ENCODE data around the gene DDX19B.
A peak's percentile ranks its signal among the peaks of the same experiment; 100 is the strongest.
"Not testable (repeated sequence)": the region's sequence is repeated elsewhere in the genome, so short reads cannot be mapped to it uniquely, and the experiment has no call there.

DDX19B gene

DNA sequence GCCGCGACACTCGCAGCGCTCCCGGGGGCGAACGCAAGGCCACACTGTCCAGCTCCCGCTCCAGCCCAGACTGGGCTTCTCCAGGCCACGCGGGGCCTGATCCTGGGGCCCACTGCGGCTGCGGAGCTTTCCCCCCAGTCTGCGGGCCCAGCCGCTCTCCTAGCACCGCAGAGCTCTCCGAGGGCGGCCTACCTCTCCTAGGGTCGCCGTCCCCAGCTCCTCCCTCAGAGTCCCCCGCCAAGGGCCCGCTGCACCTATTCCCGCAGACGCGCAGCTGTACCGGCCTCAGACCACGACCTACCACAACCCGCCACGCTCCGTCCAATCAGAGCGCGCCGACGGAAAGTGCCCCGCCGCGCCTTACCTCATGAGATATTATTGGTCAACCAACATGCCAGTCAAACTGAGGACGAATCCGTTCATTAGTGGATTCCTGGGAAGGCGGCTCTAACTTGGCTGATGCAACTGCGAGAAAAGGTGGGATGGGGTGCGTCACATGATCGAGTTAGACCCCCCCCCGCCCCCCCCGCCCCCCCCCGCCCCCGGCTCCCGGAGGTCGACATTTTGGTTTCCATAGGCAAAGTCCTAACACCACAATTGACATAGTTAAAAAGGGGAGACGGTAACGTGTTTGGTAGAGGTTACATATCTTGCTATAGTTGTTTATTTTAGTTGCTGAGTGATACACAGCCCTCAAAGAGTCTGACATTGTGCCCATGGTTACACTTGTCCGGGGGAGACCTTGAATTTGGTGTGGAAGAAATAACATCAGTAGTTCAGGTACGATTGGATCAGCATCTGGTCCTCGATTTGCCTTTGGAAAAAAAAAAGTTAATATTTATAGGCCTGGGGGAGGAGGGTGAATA lies 9.5 kb upstream of the DDX19B start, which contains the start of gene AARS1:
Gene AARS1, minus strand, starts transcription at position 278 of the 866 bp plus-strand sequence. CDS start 6,743 bp downstream, outside the sequence.
- DNase-seq = peak; percentile 89

DNA sequence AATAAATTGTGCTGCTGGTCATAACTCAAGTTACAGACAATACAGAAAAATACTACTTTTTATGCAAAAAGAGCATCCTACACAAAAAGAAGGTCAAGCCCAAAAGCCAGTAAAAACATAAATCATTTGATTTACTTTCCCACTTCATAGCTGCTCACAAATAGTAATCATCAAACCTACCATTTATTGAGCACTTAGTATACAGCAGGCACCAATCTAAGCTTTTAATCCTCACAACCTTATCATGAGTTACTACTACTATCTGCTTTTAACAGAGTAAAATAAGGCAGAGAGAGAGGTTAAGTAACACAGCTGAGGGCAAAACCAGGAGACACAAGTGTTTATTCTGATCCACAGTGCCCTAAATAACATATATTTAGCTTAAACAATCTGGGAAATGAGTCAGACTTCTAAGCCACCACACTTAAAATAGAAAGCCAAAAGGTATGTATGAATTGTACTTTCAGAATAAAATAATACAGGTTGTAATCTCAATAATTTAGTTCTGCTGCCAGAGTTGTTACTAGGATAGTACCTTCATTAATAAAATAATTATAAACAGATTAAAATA lies 8.0 kb upstream of the DDX19B start:
- DNase-seq = no peak

DNA sequence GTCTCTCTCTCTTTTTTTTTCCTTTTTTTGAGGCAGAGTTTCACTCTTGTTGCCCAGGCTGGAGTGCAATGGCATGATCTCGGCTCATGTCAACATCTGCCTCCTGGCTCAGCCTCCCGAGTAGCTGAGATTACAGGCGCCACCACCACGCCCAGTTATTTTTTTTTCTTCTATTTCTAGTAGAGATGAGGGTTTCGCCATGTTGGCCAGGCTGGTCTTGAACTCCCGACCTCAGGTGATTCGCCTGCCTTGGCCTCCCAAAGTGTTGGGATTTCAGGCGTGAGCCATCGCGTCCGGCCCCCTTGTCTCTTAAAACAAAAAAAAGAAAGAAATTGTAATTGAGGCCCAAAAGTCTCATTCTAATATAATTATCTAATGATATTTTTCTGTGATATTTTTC lies 6.8 kb upstream of the DDX19B start:
- DNase-seq = not testable (repeated sequence)

DNA sequence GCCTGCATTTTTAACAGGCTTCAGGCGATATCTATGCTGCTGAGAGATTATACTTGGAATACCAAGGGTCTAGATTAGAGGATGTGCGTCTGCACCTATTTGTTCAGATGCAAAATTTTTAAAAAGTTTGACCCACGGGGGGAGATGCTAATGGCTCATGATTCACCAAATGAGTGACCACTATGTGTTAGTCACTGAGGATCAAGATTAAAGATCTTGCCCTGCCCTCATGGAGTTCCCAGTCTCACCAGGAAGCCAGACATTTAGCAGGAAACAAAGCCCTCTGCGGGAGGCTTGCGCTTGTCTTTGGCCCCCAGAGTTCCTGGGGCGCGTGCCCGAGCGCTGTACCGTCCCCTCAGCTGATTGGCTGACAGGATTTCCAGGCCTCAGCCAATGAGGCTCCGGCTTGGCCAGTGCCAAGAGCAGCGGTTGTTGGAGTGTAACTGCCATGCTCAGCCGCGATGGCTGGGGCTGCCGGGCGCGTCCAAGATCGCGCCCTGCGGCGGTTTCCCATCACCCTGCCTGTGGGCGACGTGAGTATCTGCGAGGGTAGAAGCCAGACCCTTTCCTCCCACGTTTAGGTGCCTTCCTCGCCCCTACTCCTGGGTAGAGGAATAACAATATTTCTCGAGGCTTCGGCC lies 4.5 kb upstream of the DDX19B start:
- DNase-seq = no peak

DNA sequence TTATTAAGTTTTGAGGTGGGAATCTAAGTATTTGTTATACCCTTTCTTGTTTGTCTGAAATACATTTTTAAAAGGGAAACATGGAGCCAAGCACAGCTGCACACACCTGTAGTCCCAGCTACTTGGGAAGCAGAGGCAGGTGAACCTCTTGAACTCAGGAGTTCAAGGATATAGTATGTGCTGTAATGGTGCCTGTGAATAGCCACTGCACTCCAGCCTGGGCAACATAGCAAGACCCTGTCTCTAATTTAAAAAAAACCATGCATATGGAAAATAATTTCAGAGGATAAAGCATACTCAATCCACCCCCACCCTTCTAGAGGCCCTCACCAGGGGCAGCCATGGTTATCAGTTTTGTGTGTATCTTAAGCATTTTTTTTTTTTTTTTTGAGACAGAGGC lies 3.4 kb upstream of the DDX19B start:
- DNase-seq = no peak

DNA sequence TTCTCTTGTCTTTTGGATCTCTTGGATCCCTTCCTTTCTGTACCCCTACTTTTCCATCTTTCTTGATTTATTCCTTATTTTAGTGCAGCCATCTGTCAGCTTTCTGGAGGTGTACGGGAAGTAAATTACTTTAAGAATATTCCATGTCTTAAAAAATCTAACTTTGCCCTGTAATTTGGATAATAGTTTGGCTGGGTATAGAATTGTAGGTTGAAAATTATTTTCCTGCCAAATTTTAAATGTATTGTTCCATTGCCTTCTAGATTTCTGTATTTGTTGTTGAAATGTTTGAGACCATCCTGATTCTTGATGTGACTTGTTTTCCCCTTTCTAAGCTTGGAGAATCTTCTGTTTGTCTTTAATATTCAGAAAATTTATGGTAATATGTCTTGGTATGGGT lies 2.1 kb downstream of the DDX19B start:
- no peak for DNase-seq

DNA sequence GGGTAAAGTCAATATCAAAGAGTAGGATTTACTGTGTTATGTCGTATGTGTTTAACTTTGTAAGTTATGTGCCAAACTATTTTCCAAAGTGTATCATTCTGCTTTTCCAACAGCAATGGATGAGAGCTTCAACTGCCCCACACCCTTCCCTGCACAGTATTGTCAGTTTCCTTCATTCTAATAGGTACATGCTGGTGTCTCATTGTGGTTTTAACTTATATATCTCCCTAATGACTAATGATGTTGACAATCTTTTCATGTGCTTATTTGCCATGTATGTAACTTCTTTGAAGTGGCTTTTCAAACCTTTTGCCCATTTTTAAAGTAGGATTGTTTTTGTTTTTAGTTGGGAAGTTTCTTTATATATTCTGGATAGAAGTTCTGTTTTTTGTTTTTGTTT lies 3.8 kb downstream of the DDX19B start:
- no peak for DNase-seq

DNA sequence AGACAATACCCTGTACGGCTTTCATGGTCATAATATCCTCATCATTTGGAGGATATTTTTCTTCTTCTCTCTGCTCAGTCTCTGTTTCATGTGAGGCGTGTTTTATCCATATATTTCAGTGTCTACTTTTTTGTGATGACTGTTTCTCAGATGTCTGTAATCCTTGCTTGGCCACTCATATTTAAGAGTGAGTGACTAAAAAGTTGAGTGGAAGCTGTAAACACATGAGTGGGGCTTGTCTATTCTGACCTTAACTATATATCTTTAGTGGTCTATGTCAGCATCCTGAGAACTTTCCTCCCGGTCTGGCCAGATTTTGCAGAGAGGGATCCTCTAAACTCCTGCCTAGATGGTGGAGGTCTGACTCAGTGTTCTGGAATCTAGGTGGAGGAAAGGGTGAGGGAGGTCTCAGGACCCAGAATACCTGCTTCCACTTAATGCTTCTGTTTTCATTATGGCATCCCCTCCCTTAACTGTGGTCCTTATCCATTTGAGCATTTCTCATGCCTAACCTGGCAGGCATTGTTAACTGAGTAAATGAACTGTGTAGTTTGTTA lies 6.0 kb downstream of the DDX19B start:
- DNase-seq = no peak

DNA sequence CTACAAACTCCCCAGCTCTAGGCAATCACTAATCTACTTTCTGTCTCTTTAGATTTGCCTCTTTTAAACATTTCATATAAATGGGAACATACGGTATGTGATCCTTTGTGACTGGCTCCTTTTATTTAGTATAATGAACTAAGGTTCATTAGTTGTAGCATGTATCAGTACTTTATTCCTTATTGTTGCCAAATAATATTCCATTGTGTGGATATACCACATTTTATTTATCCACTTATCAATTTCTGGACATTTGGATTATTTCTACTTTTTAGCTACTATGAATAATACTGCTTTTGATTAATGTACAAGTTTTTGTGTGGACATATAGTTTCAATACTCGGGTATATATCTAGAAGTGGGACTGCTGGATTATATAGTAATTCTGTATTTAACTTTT lies 7.9 kb downstream of the DDX19B start:
- DNase-seq = no peak

DNA sequence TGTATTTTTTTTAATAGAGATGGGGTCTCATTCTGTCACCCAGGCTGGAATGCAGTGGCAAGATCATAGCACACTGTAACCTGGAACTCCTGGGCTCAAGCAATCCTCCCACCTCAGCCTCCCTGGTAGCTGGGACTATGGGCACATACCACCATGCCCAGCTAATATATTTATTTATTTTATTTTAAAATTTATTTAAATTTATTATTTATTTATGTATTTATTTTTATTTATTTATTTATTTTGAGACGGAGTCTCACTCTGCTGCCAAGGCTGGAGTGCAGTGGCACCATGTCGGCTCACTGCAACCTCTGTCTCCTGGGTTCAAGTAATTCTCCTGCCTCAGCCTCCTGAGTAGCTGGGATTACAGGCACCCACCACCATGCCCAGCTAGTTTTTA lies 8.7 kb downstream of the DDX19B start:
- not testable (repeated sequence) for DNase-seq

DNA sequence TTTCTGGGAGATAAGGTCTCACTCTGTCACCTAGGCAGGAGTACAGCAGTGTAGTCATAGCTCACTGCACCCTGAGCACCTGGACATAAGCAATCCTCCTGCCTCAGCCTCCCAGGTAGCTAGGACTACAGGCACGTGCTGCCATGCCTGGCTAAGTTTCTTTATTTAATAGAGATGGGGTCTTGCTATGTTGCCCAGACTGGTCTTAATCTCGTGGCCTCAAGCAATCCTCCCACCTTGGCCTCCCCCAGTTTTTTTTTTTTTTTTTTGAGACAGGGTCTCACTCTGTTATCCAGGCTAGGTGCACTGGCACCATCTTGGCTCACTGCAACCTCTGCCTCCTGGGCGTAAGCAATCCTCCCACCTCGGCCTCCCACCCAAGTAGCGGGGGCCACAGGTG lies 21.1 kb downstream of the DDX19B start:
- no peak for DNase-seq

DNA sequence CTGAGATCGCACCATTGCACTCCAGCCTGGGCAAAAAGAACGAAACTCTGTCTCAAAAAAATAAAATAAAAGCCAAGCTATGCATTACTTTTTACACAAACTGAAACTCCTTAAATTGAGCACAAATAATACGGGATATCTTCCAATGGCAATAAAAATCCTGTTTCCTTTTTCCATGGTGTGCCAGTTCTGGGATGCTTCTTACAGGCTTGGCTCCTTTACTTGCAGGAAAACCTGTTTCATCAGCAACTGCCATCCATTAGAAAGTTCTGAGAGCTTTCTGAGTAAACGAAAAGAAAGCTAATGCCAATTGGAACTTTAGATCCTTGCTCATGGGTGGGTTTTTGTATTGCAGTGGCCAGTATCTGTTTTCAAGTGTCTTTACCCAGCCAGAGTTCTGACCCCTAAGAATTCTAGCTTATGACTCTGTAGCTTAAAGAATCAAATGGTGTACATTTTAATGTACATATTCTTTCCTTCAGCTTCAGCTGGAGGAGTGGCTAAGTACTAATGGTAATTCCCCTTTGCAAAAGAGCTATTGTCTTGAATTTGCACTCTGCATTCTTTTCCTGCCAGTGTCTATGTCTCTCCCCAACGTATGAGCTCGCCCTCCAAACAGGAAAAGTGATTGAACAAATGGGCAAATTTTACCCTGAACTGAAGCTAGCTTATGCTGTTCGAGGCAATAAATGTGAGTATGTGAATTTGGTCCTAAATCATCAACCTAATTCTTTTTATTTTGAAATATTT lies 26.2 kb downstream of the DDX19B start:
- no peak for DNase-seq

DNA sequence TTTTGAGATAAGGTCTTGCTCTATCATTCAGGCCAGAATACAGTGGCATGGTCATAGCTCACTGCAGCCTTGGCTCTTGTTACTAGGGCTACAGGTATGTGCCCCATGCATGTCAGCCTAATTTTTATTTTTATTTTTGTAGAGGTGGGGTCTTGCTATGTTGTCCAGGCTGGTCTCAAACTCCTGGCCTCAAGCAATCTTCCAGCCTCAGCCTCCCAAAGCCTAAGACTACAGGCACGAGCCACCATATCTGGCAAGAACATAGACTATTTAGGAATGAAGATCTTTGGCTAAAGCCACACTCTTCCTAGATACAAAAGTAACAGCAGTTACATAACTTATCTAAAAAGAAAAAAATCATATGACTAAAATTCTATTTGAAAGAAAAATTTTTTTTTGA lies 32.1 kb downstream of the DDX19B start:
- DNase-seq = no peak

DNA sequence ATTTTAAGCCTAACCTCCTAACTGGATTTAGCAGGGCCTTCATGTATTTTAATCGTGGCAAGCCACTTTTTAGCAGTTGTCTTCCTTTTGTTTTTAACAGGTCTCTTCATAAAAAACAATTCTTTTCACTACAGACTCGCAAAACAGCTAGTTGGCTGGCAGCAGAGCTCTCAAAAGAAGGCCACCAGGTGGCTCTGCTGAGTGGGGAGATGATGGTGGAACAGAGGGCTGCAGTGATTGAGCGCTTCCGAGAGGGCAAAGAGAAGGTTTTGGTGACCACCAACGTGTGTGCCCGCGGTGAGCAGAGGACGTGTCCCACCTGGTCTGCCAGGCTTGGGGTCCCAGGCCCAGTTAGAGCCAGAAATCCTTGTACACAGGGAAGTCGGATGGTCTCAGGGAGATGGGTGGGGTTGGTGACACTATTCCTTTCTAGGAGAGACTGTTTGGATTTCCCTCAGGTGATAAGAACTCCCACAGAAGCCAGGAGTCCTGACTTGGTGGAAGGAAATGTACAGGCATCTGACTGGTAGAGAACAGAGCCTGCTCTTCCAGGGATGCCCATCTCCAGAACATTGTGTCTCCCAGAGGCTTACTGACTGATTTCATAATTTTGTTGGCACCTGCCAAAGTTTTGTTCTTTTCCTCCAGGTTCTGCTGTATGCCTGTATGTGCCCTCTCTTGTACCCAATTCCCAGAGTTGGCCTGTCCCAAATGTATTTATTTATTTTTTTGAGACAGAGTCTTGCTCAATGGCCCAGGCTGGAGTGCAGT lies 32.8 kb downstream of the DDX19B start:
- DNase-seq = no peak

DNA sequence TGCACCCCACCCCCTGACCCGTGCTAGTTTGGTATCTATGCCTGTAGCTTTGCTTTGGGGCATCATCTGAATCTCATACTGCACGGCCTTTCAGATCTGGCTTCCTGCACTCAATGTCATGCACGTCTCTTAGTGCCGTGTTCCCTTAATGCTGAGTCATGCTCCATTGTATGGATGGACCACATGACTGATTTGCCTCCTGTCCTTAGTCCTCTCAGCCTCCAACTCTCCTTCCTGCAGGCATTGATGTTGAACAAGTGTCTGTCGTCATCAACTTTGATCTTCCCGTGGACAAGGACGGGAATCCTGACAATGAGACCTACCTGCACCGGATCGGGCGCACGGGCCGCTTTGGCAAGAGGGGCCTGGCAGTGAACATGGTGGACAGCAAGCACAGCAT lies 33.7 kb downstream of the DDX19B start:
- not testable (repeated sequence) for DNase-seq

DNA sequence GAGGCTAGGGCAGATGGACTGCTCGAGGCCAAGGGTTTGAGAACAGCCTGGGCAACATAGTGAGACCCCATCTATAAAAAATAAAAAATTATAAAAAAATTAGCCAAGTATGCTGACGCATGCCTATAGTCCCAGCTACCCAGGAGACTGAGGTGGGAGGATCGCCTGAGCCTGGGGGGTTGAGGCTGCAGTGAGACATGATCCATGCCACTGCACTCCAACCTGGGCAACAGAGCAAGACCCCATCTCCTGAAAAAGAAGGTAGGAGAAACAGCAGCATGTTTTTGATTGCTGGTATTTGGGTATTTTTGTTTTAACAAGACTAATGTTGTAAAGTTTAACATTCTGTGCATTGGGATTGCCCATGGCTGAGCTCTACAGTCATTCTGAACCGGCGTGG lies 38.8 kb downstream of the DDX19B start:
- DNase-seq = no peak

DNA sequence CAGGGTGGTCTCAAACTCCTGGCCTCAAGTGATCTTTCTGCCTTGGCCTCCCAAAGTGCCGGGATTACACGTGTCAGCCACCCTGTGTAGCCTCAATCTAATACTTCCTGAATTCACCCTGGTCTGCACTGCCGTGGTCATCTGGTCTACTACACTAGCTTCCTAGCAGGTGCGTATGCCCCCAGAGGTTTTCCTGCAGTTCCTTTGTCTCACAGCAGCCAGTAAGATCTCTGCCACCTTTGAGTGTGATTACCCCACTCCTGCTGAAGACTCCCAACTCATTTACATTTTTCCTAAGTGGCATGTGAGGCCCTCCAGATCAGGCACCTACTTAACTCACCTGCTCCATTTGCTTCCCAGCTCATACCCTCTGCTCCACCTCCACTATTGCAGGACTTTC lies 42.6 kb downstream of the DDX19B start:
- no peak for DNase-seq

DNA sequence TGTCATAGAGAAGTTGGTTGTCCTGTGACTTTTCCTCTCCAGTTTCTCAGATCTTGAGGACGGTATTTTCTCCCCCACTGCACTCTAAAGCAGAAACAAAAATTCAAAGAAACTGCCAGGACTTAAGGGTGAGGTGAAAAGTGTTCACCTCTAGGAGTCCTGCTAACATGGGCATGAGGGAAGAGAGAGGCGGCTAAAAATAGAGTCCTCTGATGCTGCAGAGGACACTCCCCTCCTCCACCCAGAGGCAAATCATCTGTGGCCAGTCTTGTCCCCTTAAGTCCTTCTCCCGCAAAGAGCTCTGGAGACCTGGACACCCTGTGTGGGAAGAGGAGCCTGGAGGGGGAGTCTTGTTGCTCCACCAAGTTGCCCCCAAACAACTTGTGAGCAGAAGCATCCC lies 43.0 kb downstream of the DDX19B start:
- no peak for DNase-seq

DNA sequence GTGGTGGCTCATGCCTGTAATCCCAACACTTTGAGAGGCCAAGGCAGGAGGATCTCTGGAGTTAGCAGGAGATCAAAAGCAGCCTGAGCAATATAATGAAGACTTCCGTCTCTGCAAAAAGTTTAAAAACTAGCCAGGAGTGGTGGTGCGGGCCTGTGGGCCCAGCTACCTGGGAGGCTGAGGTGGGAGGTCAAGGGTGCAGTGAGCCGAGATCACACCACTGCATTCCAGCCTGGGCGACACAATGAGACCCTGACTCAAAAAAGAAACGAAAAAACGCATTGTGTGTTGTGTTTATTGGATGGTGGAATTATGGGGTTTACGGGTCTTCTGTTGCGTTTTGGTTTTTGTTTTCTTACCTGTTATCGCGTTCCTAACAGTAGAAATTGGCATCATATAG lies 46.9 kb downstream of the DDX19B start:
- DNase-seq = no peak

DNA sequence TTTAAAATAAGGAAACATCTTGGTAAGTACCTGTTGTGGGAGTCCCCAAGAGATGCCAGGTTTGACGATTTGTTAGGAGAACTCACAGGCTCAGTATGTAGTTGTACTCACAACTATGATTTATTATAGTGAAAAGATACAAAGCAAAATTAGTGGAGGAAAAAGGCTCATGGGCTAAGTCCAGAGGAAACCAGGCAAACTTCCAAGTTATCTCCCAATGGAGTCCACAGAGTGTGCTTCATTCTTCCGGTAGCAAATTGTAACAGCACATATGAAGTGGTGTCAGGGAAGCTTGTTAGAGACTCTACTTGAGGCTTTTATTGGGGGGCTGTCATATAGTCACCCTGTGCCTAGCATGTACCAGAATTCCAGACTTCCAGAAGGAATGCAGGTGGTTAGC lies 50.0 kb downstream of the DDX19B start:
- DNase-seq = no peak

DNA sequence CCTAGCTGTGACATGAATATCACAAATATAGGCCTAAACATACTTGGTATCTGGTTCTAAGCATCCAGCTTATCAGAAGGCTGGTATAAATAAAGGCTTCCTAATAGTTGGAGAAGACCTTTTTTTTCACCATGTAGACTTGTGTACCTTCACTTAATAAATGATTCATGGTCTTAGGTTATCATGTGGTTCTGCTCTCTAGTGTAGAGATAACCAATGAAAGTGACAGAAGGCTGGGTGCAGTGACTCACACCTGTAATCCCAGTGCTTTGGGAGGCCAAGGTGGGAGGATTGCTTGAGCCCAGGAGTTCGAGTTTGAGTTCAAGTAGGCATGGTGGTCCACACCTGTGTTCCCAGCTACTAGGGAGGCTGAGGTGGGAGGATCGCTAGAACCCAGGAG lies 50.8 kb downstream of the DDX19B start:
- DNase-seq = no peak

DNA sequence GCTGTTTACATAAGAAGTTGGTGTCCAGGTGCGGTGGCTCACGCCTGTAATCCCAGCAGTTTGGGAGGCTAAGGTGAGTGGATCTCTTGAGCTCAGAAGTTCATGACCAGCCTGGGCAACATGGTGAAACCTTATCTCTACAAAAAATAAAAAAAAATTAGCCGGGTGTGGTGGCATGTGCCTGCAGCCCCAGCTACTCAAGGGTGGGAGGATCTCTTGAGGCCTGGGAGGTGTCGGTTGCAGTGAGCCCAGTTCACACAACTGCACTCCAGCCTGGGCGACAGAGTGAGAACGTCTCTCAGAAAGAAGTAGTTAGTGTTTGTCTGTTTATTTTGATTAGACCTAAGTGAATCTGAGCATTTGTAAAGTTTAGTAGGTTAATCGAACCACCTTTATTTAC lies 60.6 kb downstream of the DDX19B start:
- no peak for DNase-seq
